Urinary bladder (tissue), 4 donors: ENCODE data around the gene RPS6KC1. TPM values are rescaled to one million over a fixed set of nuclear protein-coding genes. Genes with fewer than 3 reads are reported as not detected.
"Not testable (repeated sequence)": the region's sequence is repeated elsewhere in the genome, so short reads cannot be mapped to it uniquely, and the experiment has no call there.

ENCODE experiments used
- DNase-seq: peaks from one replicate; pipeline ENCODE4 v3.0.0-alpha.2; 2015; ENCODE audit errors: extremely low spot score
- H3K27ac ChIP-seq: one replicate; pipeline ENCODE4 v1.5.1; 2013; ENCODE audit warnings: low read depth, mild to moderate bottlenecking, moderate library complexity
- H3K36me3 ChIP-seq: one replicate; pipeline ENCODE4 v1.6.1; 2013; ENCODE audit warnings: mild to moderate bottlenecking, moderate library complexity; ENCODE audit not compliant: insufficient read depth
- H3K4me1 ChIP-seq: one replicate; pipeline ENCODE4 v1.6.1; 2013; ENCODE audit warnings: mild to moderate bottlenecking, moderate library complexity; ENCODE audit not compliant: insufficient read depth
- H3K4me3 ChIP-seq: one replicate; pipeline ENCODE4 v1.5.1; 2013; ENCODE audit warnings: low read depth, low read length
- WGBS: extraction: QIAGEN DNeasy Blood & Tissue Kit; methylation state at CpG from one replicate; pipeline ENCODE4 v1.1.7; 2013; 5-methylcytosine and 5-hydroxymethylcytosine counted together
- polyA plus RNA-seq: library from polyadenylated mRNA; stranded (reverse); fragments of 200-250 nt; gene quantifications from one replicate; pipeline ENCODE4 v1.2.3, GENCODE V29; 2013
- total RNA-seq: library from RNA; depleted of rRNA; stranded (reverse); fragments of >200 nt; gene quantifications from one replicate; pipeline ENCODE4 v1.2.3, GENCODE V29; 2014
- donor health status: healthy with polysubstance abuse.
- donor health status: healthy.

RPS6KC1 gene
- total and polyA plus RNA-seq, 2 donors, result 13.2 to 72.4 TPM

DNA sequence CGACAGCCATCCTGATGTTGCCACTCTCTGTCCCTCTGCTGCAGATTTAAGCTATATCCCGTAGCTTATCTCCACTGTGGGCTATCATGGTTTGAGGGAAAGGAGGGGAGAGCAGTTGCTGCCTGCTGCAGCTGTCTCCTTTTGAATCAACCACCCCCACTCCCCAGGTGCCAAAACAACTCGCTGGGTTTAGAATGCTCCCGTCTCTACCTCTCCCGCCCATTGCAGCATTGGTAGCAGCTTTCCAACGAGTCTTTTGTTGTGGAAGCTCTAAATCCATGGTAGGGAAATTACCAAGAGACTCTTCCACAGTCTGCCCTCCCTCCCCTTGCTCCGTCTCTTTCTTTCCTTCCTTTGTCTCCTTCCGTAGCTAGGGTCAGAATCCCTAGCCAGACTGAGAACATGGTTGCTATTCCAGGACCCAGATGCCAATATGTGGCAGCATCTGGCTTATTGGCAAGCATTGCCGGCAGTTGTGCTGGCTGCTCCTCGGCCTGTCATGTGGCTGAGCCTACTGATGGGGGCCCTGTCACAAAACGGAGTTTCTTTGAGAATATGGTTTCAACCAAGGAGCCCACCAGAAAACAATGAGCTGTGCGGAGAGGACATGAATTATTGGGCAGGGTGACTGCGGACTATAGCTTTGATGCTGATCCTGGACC is 230.7 kb downstream of the RPS6KC1 start:
- H3K27ac ChIP-seq, result no peak overlapping the region
- H3K4me3 ChIP-seq, result no peak overlapping the region
- WGBS, result 67% methylated on average over 13 of the region's 13 CpGs
- H3K36me3 ChIP-seq, result no peaks in the 10 kb centered on the region
- DNase-seq, result no peak
- H3K4me1 ChIP-seq, result no peaks in the 10 kb centered on the region

DNA sequence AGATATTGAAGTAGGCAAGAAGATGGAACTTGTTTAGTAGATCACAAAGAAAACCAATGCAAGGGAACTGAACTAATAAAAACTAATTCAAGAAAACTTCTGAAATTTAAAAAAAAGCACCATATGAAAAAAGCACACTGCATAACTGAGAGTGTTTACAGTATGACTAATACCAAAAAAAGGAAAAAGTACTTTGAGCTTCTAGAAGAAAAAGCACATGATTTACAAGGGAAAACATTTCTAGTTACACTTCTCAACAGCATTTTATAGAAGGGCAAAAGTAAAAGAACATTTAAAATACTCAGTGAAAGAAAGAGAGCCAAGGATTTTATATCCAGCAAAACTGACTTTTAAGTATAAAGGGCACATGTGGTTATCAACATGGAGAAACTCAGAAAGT is 233.6 kb downstream of the RPS6KC1 start:
- Histone ChIP-seq H3K27ac (no peak overlapping the region), H3K4me3 (no peak overlapping the region), H3K36me3 (no peaks in the 10 kb centered on the region), H3K4me1 (no peaks in the 10 kb centered on the region)
- DNase-seq, result no peak

DNA sequence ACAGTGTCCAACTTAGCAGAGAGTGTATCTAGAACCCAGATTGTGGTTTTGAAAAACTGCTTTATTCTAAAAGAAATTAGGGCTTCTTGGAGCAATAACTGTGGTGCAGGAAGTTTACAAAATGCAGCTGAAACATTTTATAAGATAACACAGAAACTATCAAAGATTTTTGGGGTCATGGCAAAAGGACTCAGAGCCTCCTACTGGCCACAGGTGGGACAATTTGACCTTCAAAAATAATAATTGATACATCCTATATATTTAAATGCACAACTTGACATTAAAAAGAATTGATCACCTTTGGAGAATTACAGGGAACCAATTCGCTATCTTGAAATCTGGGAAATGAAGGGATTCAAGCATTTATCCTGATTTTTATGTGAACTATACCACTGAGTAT is 235.2 kb downstream of the RPS6KC1 start:
- Histone ChIP-seq H3K36me3 (no peaks in the 10 kb centered on the region), H3K27ac (no peak overlapping the region), H3K4me3 (no peak overlapping the region), H3K4me1 (no peaks in the 10 kb centered on the region)
- 91% methylated on average over 1 of the region's 1 CpG for WGBS
- DNase-seq, result no peak

DNA sequence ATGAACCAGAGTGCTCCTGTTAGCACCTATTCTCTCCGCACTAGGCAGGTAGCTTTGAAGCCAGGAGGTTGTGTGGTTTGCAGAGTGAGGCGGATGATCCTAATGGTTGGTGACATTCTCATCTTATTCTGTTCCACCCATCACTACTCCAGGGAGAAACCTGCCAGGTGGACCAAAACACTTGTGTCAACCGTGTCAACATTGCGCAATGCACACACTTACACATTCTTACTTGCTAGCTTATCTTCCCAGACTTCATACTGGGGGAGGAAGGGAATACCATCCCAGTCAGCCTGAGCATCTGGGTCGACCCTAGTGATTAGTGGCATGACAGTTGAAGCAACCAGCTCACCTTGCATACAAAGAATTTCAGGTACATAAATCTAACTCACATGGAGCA is 236.9 kb downstream of the RPS6KC1 start:
- DNase-seq, result no peak
- 90% methylated on average over 5 of the region's 5 CpGs for WGBS
- H3K36me3 ChIP-seq, result no peaks in the 10 kb centered on the region
- no peak overlapping the region for H3K4me3 ChIP-seq
- no peak overlapping the region for H3K27ac ChIP-seq
- H3K4me1 ChIP-seq, result no peaks in the 10 kb centered on the region

DNA sequence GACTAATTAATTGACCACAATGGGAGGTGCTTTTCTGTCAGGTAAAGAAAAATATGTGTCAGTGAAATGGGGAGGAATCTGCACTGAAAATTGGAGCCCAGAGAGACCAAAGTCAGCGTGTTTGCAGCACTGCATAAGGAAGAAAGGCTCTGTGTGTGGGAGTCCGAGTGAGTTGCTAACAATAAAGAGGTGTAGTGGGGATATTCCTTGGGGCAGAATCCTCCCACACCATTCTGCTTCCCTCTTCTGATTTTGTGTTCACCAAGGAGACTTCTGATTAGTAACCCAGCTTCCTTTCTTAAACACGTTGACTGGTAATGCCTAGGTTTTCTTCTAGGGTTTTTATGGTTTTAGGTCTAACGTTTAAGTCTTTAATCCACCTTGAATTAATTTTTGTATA is 240.5 kb downstream of the RPS6KC1 start:
- H3K36me3 ChIP-seq, result no peaks in the 10 kb centered on the region
- H3K4me1 ChIP-seq, result no peaks in the 10 kb centered on the region
- H3K4me3 ChIP-seq, result no peak overlapping the region
- no peak for DNase-seq
- no peak overlapping the region for H3K27ac ChIP-seq
- 85% methylated on average over 4 of the region's 4 CpGs for WGBS

- Histone ChIP-seq H3K4me3 (no peak overlapping the region), H3K4me1 (no peaks in the 10 kb centered on the region), H3K27ac (no peak overlapping the region), H3K36me3 (no peaks in the 10 kb centered on the region)
- 90% methylated on average over 2 of the region's 2 CpGs for WGBS
- DNase-seq, result no peak
These were observed 241.6 kb downstream of the RPS6KC1 start for GRCh38 chr1:213292614-213293013.

GRCh38 chr1:213295860-213296259 is 244.8 kb downstream of the RPS6KC1 start:
- Histone ChIP-seq H3K36me3 (no peaks in the 10 kb centered on the region), H3K4me1 (no peaks in the 10 kb centered on the region), H3K27ac (no peak overlapping the region), H3K4me3 (no peak overlapping the region)
- 95% methylated on average over 1 of the region's 1 CpG for WGBS
- no peak for DNase-seq

- DNase-seq, result no peak
- no peaks in the 10 kb centered on the region for H3K4me1 ChIP-seq
- no peaks in the 10 kb centered on the region for H3K36me3 ChIP-seq
- no peak overlapping the region for H3K4me3 ChIP-seq
- H3K27ac ChIP-seq, result no peak overlapping the region
These were observed 245.5 kb downstream of the RPS6KC1 start for GRCh38 chr1:213296558-213296957.

- H3K4me3 ChIP-seq, result no peak overlapping the region
- WGBS, result 97% methylated on average over 5 of the region's 5 CpGs
- DNase-seq, result no peak
- no peak overlapping the region for H3K27ac ChIP-seq
- H3K4me1 ChIP-seq, result no peaks in the 10 kb centered on the region
- H3K36me3 ChIP-seq, result no peaks in the 10 kb centered on the region
These were observed 246.0 kb downstream of the RPS6KC1 start for GRCh38 chr1:213297021-213297420.

DNA sequence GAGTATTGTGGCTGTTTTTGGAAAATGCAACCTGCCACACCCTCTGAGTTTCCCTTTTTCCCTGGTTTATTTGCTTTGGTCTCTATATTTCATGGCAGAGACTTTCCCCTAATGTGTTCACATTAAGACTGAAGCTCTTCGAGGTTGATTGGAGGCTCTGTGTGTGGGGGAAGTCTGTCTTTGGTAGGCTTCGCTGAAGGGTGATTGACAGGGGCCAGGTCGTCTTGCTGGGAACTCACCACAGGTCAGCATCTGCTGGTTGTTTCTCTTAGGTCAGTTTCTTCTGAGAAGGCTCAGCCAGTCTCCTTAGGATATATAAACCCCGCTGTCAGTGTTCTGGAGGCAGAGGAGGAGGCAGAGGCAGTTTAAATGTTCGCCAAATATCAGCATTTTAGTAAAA is 249.4 kb downstream of the RPS6KC1 start:
- H3K27ac ChIP-seq, result no peak overlapping the region
- WGBS, result 87% methylated on average over 5 of the region's 5 CpGs
- no peaks in the 10 kb centered on the region for H3K36me3 ChIP-seq
- H3K4me3 ChIP-seq, result no peak overlapping the region
- DNase-seq, result no peak
- no peaks in the 10 kb centered on the region for H3K4me1 ChIP-seq

DNA sequence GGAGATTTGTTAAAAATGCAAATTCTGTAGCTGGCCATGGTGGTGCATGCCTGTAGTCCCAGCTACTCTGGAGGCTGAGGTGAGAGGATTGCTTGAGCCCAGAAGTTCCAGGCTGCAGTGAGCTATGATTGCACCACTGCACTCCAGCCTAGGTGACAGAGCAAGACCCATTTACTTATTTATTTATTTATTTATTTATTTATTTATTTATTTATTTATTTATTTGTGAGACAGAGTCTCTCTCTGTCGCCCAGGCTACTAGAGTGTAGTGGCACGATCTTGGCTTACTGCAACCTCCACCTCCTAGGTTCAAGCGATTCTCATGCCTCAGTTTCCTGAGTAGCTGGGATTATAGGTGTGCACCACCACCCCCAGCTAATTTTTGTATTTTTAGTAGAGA is 250.5 kb downstream of the RPS6KC1 start:
- H3K4me1 ChIP-seq, DNase-seq, H3K36me3 ChIP-seq, H3K4me3 ChIP-seq, H3K27ac ChIP-seq: not testable (repeated sequence)
- WGBS, result 98% methylated on average over 3 of the region's 3 CpGs

- H3K4me3 ChIP-seq, result no peak overlapping the region
- H3K4me1 ChIP-seq, result no peaks in the 10 kb centered on the region
- DNase-seq, result no peak
- no peak overlapping the region for H3K27ac ChIP-seq
- no peaks in the 10 kb centered on the region for H3K36me3 ChIP-seq
- 39% methylated on average over 8 of the region's 8 CpGs for WGBS
These were observed 252.2 kb downstream of the RPS6KC1 start for GRCh38 chr1:213303286-213303685.

DNA sequence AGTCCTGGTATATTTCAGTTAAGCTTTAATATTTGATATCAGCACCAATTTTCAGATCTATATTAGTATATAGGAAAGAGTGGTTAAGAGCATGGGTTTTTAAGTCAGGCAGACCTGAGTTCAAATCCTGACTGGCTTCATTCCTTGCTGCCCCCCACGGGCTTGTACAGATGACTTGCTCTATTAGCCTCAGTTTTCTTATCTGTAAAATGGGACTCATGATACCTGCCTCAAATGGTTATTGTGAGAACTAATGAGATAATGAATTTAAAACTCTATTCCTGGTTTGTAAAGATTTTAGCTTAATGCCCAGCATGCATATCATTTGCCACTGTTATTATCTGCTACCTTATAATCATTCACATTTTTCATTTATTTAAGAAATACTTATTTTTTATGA is 264.5 kb downstream of the RPS6KC1 start:
- 88% methylated on average over 1 of the region's 1 CpG for whole genome bisulfite sequencing
- H3K4me3 ChIP-seq, result no peak overlapping the region
- no peak overlapping the region for H3K27ac ChIP-seq
- no peak for DNase-seq
- no peaks in the 10 kb centered on the region for H3K4me1 ChIP-seq
- no peaks in the 10 kb centered on the region for H3K36me3 ChIP-seq

DNA sequence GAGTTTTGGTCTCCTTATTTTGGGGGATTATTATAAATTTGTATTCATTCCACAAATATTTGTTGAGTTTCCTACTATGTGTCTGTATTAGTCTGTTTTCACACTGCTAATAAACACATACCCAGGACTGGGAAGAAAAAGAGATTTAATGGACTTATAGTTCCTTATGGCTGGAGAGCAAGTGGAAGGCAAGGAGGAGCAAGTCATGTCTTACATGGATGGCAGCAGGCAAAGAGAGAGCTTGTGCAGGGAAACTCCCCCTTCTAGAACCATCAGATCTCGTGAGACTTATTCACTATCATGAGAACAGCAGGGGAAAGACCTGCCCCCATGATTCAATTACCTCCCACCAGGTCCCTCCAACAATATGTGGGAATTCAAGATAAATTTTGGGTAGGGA is 267.4 kb downstream of the RPS6KC1 start:
- H3K36me3 ChIP-seq, H3K4me1 ChIP-seq, H3K4me3 ChIP-seq, DNase-seq, H3K27ac ChIP-seq: not testable (repeated sequence)
- WGBS, result 78% methylated on average over 1 of the region's 1 CpG
